Body of pancreas (tissue), 4 donors: Measurements from ENCODE around the gene CYP26C1.

Source experiments
- CTCF ChIP-seq, 7 experiments: fragments of 450-650 bp in 4 of 7; fragments of 200-600 bp in 3 of 7; sonication (generic) in 3 of 7; IDR thresholded peaks; one replicate each; pipeline ENCODE4 v1.5.1; 2016 to 2019; ENCODE audit warnings: antibody characterized with exemption in 7 of 7
- POLR2A ChIP-seq, 3 donors: fragments of 450-650 bp; IDR thresholded peaks; one replicate each; pipeline ENCODE4 v1.6.1; 2016; ENCODE audit warnings: antibody characterized with exemption in 3 of 3, mild to moderate bottlenecking in 2 of 3

- no peak for TF ChIP-seq CTCF (IDR thresholded peaks at IDR 0.05)
- no peak for TF ChIP-seq POLR2A (IDR thresholded peaks at IDR 0.05)
Measured at GRCh38 chr10:93061594-93062513, 1.3 kb downstream of the CYP26C1 start.
